Liver (tissue), 9 donors: ENCODE results near the gene NECTIN1. TPM values are rescaled to one million over a fixed set of nuclear protein-coding genes. Genes with fewer than 3 reads are reported as not detected.

ENCODE experiments used
- DNase-seq: peaks from one replicate; pipeline ENCODE4 v3.0.0-alpha.2; 2017; ENCODE audit warnings: low spot score
- H3K27ac ChIP-seq, 2 donors: one replicate each; pipeline ENCODE4 v1.7.0; 2013; ENCODE audit warnings: inconsistent platforms in 2 of 2, low read length in 2 of 2, control low read depth in 1 of 2, low read depth in 1 of 2, mild to moderate bottlenecking in 1 of 2
- H3K27me3 ChIP-seq, 4 donors: one replicate each; pipeline versions ENCODE4 v1.6.1 to v1.7.0; 2013; ENCODE audit warnings: low read length in 3 of 4, inconsistent platforms in 1 of 4, mild to moderate bottlenecking in 1 of 4, moderate library complexity in 1 of 4; ENCODE audit not compliant: control insufficient read depth in 4 of 4, insufficient read depth in 4 of 4
- H3K36me3 ChIP-seq, 4 donors: one replicate each; pipeline versions ENCODE4 v1.6.1 to v1.7.0; 2013; ENCODE audit warnings: low read length in 3 of 4, mild to moderate bottlenecking in 3 of 4, low read depth in 1 of 4, moderate library complexity in 1 of 4; ENCODE audit not compliant: control insufficient read depth in 4 of 4, insufficient read depth in 3 of 4
- H3K4me1 ChIP-seq, 4 donors: one replicate each; pipeline versions ENCODE4 v1.6.1 to v1.7.0; 2013; ENCODE audit warnings: low read length in 3 of 4, mild to moderate bottlenecking in 3 of 4, moderate library complexity in 1 of 4; ENCODE audit not compliant: control insufficient read depth in 4 of 4, insufficient read depth in 4 of 4
- H3K4me3 ChIP-seq, 3 donors: one replicate each; pipeline versions ENCODE4 v1.6.1 to v1.7.0; 2013; ENCODE audit warnings: low read length in 3 of 3, control low read depth in 1 of 3, low read depth in 1 of 3, mild to moderate bottlenecking in 1 of 3
- H3K9ac ChIP-seq, 2 donors: one replicate each; pipeline ENCODE4 v1.7.0; 2013; ENCODE audit warnings: low read length in 2 of 2, mild to moderate bottlenecking in 2 of 2, moderate library complexity in 2 of 2, control low read depth in 1 of 2, low read depth in 1 of 2
- H3K9me3 ChIP-seq, 4 donors: one replicate each; pipeline versions ENCODE4 v1.6.1 to v1.7.0; 2013; ENCODE audit warnings: low read length in 3 of 4; ENCODE audit not compliant: control insufficient read depth in 4 of 4
- CTCF ChIP-seq: fragments of 150-350 bp; IDR thresholded peaks from 2 replicates; pipeline ENCODE4 v1.5.1; 2017; ENCODE audit warnings: improper control_type of control experiment, low read depth, low read length; ENCODE audit not compliant: missing input control
- EGR1 ChIP-seq, 2 donors: IDR thresholded peaks; 2 replicates each; pipeline ENCODE4 v1.6.1; 2016 to 2018; ENCODE audit warnings: antibody characterized with exemption in 2 of 2, low read depth in 2 of 2
- HNF4A ChIP-seq, 2 donors: conservative IDR thresholded peaks; 2 replicates each; pipeline ENCODE4 v1.6.1; 2016; ENCODE audit warnings: antibody characterized with exemption in 2 of 2, mild to moderate bottlenecking in 2 of 2
- JUND ChIP-seq, 2 donors: IDR thresholded peaks; 2 replicates each; pipeline ENCODE4 v1.6.1; 2016; ENCODE audit warnings: antibody characterized with exemption in 2 of 2
- NR2F2 ChIP-seq: IDR thresholded peaks from 2 replicates; pipeline ENCODE4 v1.6.1; 2016; ENCODE audit warnings: antibody characterized with exemption
- RAD21 ChIP-seq, 2 donors: IDR thresholded peaks; 2 replicates each; pipeline ENCODE4 v1.6.1; 2016; ENCODE audit warnings: antibody characterized with exemption in 2 of 2, mild to moderate bottlenecking in 2 of 2
- REST ChIP-seq: IDR thresholded peaks from 2 replicates; pipeline ENCODE4 v1.6.1; 2016; ENCODE audit warnings: antibody characterized with exemption, mild to moderate bottlenecking
- RXRA ChIP-seq, 2 donors: IDR thresholded peaks; 2 replicates each; pipeline ENCODE4 v1.6.1; 2017 to 2018; ENCODE audit warnings: antibody characterized with exemption in 2 of 2, mild to moderate bottlenecking in 1 of 2
- SP1 ChIP-seq: IDR thresholded peaks from 2 replicates; pipeline ENCODE4 v1.6.1; 2018; ENCODE audit warnings: antibody characterized with exemption, mild to moderate bottlenecking
- TAF1 ChIP-seq: conservative IDR thresholded peaks from 2 replicates; pipeline ENCODE4 v1.6.1; 2016; ENCODE audit warnings: antibody characterized with exemption, mild to moderate bottlenecking
- YY1 ChIP-seq: IDR thresholded peaks from 2 replicates; pipeline ENCODE4 v1.6.1; 2016; ENCODE audit warnings: antibody characterized with exemption, mild to moderate bottlenecking
- WGBS: extraction: QIAGEN DNeasy Blood & Tissue Kit; methylation state at CpG from one replicate; pipeline ENCODE4 v1.1.7; 2013; 5-methylcytosine and 5-hydroxymethylcytosine counted together
- polyA plus RNA-seq, 2 donors: library from polyadenylated mRNA; stranded (reverse) in 1 of 2; unstranded in 1 of 2; fragments of 200-250 nt in 1 of 2; fragments of >200 nt in 1 of 2; fragmentation: Nextera tagmentation in 1 of 2; extraction: Ambion mirVana in 1 of 2; gene quantifications; one replicate each; pipeline versions ENCODE4 v1.2.1 to v1.2.3, GENCODE V29; 2013 to 2015
- total RNA-seq, 2 donors: library from RNA; depleted of rRNA; stranded (reverse); fragments of >200 nt; gene quantifications; one replicate each; pipeline ENCODE4 v1.2.3, GENCODE V29; 2014
- TF ChIP-seq, protein P1 (sequence below): IDR thresholded peaks from 2 replicates; pipeline ENCODE4 v1.6.1; 2016; ENCODE audit warnings: antibody characterized with exemption
- TF ChIP-seq, protein P2 (sequence below): IDR thresholded peaks from 2 replicates; pipeline ENCODE4 v1.6.1; 2016; ENCODE audit warnings: antibody characterized with exemption
- donor health status: healthy.
- donor health status: healthy.
- donor health status: healthy.
- donor health status: healthy.
- donor health status: healthy.

Gene NECTIN1, protein sequence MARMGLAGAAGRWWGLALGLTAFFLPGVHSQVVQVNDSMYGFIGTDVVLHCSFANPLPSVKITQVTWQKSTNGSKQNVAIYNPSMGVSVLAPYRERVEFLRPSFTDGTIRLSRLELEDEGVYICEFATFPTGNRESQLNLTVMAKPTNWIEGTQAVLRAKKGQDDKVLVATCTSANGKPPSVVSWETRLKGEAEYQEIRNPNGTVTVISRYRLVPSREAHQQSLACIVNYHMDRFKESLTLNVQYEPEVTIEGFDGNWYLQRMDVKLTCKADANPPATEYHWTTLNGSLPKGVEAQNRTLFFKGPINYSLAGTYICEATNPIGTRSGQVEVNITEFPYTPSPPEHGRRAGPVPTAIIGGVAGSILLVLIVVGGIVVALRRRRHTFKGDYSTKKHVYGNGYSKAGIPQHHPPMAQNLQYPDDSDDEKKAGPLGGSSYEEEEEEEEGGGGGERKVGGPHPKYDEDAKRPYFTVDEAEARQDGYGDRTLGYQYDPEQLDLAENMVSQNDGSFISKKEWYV
- total RNA-seq = 1 to 10 TPM; 6.1 to 7.7 TPM
- 1 to 10 TPM in 1 of 2 donors, under 1 TPM in 1; 0.69 to 4.0 TPM for polyA plus RNA-seq

- H3K27me3 ChIP-seq = no peaks in the 10 kb centered on the region
- no peaks in the 10 kb centered on the region for H3K9me3 ChIP-seq
- peaks cover 10 to 29% (median 19%) of the 10 kb centered on the region in 4 donors for H3K4me1 ChIP-seq
- H3K9ac ChIP-seq = peak within 1 kb of the TSS; percentile 49
- H3K27ac ChIP-seq = peak within 1 kb of the TSS; percentile 67 to 80
- no peaks in the 10 kb centered on the region for H3K36me3 ChIP-seq
- TF ChIP-seq, protein P1, sequence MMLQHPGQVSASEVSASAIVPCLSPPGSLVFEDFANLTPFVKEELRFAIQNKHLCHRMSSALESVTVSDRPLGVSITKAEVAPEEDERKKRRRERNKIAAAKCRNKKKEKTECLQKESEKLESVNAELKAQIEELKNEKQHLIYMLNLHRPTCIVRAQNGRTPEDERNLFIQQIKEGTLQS = no peak
- peak; percentile 31 for TF ChIP-seq REST
- peak; percentile 8 for TF ChIP-seq SP1
- TF ChIP-seq CTCF = peak; percentile 70
- peak; percentile 41 for TF ChIP-seq YY1
- TF ChIP-seq RAD21 (IDR thresholded peaks at IDR 0.05) = peak; percentile 75 to 78
- TF ChIP-seq RXRA (IDR thresholded peaks at IDR 0.05) = no peak
- no peak for TF ChIP-seq HNF4A (conservative IDR thresholded peaks at IDR 0.05)
- peak within 1 kb of the TSS; percentile 57 to 86 (median 75) for H3K4me3 ChIP-seq
- under 1% methylated on average over 128 of the region's 128 CpGs for WGBS
- DNase-seq = peak; percentile 90
These were observed at the start of gene NECTIN1 for GRCh38 chr11:119728651-119729580. Gene NECTIN1, minus strand, starts transcription at chr11:119729200. Its CDS starts 647 bp downstream, at chr11:119728553.

GRCh38 chr11:119778391-119779194, 49.6 kb upstream of the NECTIN1 start:
- H3K4me3 ChIP-seq = no peak overlapping the region
- 80% methylated on average over 15 of the region's 15 CpGs for WGBS
- DNase-seq = no peak
- H3K9ac ChIP-seq = no peak overlapping the region
- H3K4me1 ChIP-seq = no peaks in the 10 kb centered on the region
- H3K36me3 ChIP-seq = no peaks in the 10 kb centered on the region
- no peaks in the 10 kb centered on the region for H3K9me3 ChIP-seq
- no peaks in the 10 kb centered on the region for H3K27me3 ChIP-seq
- no peak overlapping the region for H3K27ac ChIP-seq
- TF ChIP-seq RAD21 (IDR thresholded peaks at IDR 0.05) (no peak), TAF1 (no peak), JUND (IDR thresholded peaks at IDR 0.05) (no peak), REST (no peak), YY1 (no peak), RXRA (IDR thresholded peaks at IDR 0.05) (no peak), CTCF (no peak), NR2F2 (no peak), EGR1 (IDR thresholded peaks at IDR 0.05; ENCODE audit: low read depth in 2 of 2) (no peak)
- TF ChIP-seq, protein P2, sequence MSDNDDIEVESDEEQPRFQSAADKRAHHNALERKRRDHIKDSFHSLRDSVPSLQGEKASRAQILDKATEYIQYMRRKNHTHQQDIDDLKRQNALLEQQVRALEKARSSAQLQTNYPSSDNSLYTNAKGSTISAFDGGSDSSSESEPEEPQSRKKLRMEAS = no peak
